NCI-H1105 (cell line): ENCODE data around the gene KLRK1.
"Not testable (repeated sequence)": the region's sequence is repeated elsewhere in the genome, so short reads cannot be mapped to it uniquely, and the experiment has no call there.

ENCODE experiments used
- DNase-seq: peaks from one replicate; lab custom pipeline; 2025; lab: John Stamatoyannopoulos, UW

Gene KLRK1

DNA sequence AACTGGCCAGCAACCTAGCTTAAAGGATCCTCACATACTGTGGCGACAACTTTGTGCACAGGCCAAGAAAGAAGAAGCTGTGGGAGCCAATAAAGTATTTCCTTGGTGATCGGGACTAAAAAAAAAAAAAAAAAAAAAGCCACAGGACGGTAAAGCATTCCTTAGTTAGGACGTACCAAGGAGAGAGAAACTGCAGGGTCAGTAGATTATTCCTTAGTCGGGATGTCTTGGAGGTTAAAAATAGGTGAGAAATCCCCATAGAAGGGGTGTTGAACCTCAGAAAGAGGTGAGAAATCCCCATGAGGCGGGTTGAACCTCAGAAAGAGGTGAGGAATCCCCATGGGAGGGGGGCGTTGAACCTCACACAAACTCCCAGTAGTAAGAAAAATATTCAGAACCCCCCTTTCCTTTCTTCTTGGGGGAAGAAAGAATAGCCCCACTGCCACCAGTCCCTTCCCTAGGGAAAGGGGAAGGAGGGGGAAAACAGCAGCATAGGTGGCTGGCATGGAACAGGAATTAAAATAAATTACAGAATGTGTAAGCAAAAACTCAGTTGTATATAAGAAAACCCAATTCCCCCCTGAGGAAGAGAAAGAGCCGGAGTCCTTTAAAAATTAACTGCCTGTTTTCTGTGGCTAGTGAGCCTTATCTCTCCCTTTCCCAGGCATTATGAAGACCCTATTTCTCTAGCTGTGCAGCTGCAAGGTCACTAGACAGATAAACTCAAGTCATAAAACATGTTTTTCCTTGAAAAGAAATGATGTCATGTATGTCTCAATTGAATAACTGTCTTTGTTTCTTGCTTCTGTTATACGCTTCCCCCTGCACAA, 26.8 kb downstream of the KLRK1 start:
- no peak for DNase-seq

DNA sequence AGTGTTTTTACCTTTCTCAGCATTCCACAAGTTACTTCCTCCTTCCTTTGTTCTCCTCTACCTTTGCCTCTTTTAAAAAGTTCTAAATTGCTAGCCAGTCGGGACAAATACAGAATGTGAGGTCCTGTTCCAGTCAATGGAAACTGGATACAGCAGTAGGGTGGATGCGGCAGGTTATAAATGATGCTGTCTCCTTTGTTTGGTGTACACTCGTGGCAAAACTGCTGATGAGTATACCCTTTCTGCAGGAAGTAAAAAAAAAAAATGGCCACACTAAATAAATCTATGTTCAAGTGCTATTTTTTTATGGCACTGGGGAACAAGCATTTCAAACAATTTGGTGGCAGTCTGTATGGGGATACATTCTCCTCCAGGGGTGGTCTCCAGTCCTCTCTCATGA, 27.5 kb downstream of the KLRK1 start:
- no peak for DNase-seq

DNA sequence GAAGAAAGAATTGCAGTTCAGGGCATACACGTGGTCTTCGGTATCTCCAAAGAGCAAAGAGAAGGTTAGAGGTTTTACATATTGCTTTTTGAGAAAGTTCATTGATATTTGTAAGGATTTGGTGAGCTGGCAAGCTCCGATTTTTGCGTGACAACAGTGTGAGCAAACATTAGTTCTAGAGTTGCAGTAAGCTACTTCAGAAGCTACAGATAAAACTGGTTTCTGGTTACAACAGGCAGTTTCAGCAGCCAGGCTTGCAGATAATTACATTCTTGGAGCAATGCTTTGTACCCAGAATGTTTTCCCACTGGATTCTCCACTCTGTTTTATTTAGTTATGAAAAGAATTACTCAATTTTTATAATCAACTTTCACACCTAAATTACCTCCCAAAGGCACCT, 28.2 kb downstream of the KLRK1 start:
- peak; percentile 38 for DNase-seq

GRCh38 chr12:10361084-10361483, 28.8 kb downstream of the KLRK1 start:
- peak; percentile 64 for DNase-seq

- DNase-seq: no peak
These were observed 30.9 kb downstream of the KLRK1 start for GRCh38 chr12:10358969-10359368.

- no peak for DNase-seq
These were observed 31.7 kb downstream of the KLRK1 start for GRCh38 chr12:10358131-10358530.

DNA sequence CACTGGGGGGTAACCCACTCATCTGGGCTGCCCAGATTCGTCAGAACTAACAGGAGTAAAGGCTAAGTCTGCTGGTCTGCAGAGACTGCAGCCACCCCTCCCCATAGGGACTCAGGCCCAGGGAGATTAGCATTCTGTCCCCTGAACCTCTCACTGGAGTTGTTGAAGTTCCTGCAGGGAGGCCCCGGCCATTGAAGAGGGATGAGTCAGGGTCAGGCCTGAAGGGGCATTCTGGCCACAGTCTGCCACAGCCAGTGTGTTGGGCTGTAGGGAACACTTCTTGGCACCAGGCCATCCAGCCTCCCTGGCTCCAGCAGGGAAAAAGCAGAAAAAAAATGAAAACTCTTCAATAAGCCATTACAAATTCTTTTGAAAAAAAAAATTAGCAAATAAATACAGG, 35.3 kb downstream of the KLRK1 start:
- DNase-seq: no peak

DNA sequence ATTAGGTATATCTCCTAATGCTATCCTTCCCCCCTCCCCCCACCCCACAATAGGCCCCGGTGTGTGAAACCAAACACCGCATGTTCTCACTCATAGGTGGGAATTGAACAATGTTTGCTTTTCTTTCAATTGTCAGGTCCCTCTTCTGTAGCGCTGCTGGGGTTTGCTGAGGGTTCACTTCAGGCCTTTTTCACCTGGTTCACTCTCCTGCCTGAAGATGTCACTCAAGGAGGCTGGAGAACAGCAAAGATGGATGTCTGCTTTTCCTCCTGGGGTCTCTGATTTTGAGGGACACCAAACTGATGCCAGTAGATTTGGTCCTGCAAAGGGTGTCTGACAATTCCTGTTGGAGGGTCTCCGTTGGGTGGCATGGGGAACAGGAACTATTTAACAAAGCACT, 35.8 kb downstream of the KLRK1 start:
- DNase-seq: no peak

DNA sequence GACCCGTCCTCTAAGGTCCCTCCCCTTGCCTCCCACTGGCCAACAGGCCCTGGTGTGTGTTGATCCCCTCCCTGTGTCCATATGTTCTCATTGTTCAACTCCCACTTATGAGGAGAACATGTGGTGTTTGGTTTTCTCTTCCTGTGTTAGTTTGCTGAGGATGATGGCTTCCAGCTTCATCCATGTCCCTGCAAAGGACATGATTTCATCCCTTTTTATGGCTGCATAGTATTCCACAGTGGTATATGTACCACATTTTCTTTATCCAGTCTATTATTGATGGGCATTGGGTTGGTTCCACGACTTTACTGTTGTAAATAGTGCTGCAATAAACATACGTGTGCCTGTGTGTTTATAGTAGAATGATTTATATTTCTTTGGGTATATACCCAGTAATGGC, 38.4 kb downstream of the KLRK1 start:
- DNase-seq: not testable (repeated sequence)

DNA sequence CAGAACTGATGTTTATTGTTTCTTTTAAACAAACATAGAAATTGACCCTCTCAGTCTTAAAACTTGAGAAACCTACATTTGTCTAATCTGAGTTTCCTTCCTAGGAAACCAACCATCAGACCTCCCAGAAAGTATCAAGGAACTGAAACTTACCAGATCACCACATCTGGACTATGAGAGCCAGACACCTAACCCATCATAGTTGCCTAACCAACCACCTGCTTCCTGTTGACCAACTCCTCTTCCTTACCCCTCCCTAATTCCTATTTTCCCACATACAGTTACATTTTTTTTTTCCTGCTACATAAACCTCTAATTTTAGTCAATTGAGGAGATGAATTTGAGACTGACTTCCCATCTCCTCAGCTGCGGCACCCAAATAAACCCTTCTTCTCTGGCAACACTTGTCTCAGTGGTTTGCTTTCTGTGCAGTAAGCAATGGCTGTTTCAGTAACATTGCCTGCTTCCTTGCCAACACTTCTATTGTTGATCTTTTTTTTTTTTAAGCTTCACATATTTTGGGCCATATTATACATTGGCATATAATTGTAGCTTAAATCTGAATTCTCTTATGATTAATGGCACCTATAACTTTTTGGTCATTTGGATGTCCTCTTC, 47.8 kb downstream of the KLRK1 start:
- DNase-seq: no peak

DNA sequence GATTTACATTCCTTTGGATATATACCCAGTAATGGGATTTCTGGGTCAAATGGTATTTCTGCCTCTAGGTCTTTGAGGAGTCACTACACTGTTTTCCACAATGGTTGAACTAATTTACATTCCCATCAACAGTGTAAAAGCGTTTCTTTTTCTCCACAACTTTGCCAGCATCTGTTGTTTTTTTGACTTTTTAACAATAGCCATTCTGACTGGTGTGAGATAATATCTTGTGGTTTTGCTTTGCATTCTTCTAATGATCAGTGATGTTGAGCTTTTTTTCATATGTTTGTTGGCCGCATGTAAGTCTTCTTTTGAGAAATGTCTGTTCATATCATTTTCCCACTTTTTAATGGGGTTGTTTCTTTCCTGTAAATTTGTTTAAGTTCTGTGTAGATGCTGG, 48.9 kb downstream of the KLRK1 start:
- DNase-seq: not testable (repeated sequence)

GRCh38 chr12:10339053-10339840, 50.6 kb downstream of the KLRK1 start:
- no peak for DNase-seq

DNA sequence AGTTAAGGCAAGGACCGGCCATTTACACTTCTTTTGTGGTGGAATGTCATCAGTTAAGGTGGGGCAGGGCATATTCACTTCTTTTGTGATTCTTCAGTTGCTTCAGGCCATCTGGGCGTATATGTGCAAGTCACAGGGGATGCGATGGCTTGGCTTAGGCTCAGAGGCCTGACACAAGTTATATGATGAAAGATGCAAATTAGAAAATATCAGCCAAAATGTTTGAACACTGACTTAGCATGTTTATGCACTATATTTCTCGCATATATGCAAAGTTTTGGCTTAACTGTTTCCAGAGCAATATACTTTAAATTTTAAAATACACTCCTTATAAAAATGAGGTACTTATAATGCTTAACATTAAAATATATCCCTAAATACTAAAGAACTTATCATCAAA, 51.4 kb downstream of the KLRK1 start:
- DNase-seq: not testable (repeated sequence)

- DNase-seq: not testable (repeated sequence)
These were observed 53.6 kb downstream of the KLRK1 start for GRCh38 chr12:10336196-10336595.

GRCh38 chr12:10331642-10332239, 58.1 kb downstream of the KLRK1 start:
- DNase-seq: peak; percentile 33

GRCh38 chr12:10328691-10329090, 61.1 kb downstream of the KLRK1 start:
- not testable (repeated sequence) for DNase-seq
